Stimulated activated CD8-positive, alpha-beta memory T cell treated with anti-CD3 and anti-CD28 coated beads, Interleukin-7, amount 100 ng/mL, for 1 hour (primary cell): ENCODE results near the gene FNDC3B.

Source experiments
- DNase-seq, 2 donors: peaks; one replicate each; pipeline ENCODE4 v3.0.0-alpha.2; 2020; ENCODE audit warnings: low read depth in 2 of 2

Gene FNDC3B

DNA sequence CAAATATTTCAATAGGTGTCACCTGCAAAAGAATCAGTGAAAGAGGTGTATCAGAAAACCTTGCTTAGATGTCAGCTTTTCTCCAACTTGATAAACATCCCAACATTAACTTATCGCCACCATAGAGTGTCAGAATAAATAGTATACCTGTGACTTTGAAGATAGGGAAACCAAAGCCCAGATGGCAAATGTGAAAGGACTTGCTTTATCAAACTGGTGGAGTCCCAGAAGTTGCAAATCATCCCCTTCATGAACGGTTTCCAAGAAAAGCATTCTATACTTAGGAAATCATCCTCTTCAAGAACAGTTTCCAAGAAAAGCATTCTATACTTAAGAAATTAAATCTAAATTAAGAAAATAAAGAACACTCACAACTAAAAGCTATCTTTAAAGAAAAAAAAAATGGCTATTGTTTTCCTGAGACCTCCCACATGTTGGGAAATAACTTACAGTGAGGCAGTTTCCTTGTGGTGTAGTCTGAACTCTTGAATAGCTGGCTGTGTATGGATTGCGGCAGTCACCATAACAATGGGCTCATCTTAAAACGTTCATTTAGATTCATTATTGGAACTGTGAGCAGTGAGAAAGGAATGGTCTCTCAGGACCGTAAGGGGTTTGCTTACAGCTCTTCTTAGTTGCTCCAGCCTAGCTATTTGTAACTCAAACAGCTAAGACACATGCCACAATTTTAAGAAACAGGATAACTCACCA, 352.4 kb downstream of the FNDC3B start:
- DNase-seq, result no peak

- DNase-seq, result no peak
Measured at GRCh38 chr3:172394692-172395091, 355.3 kb downstream of the FNDC3B start.

- DNase-seq, result no peak
Measured at GRCh38 chr3:172396400-172396799, 357.0 kb downstream of the FNDC3B start.

- no peak for DNase-seq
Measured at GRCh38 chr3:172397716-172398405, 358.5 kb downstream of the FNDC3B start.

DNA sequence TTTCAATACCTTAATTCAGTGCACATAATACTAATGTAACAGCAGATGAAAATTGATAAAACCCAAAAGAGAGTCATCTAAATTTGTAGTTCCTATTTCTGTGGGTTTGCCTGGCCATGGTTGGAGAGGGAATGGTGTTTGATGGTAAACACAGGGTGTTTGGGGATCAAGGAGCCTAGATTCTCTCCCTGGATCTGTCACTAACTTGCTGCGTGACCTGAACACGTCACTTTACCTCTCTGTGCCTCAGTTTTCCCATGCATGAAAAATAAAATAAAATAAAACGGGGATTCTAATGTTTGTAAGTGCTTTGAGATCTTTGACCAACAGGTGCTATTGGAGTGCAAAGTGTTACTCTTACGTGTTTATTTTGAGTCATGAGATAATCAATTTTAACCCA, 359.1 kb downstream of the FNDC3B start:
- no peak for DNase-seq

- no peak for DNase-seq
Measured at GRCh38 chr3:172402090-172402489, 362.7 kb downstream of the FNDC3B start.

DNA sequence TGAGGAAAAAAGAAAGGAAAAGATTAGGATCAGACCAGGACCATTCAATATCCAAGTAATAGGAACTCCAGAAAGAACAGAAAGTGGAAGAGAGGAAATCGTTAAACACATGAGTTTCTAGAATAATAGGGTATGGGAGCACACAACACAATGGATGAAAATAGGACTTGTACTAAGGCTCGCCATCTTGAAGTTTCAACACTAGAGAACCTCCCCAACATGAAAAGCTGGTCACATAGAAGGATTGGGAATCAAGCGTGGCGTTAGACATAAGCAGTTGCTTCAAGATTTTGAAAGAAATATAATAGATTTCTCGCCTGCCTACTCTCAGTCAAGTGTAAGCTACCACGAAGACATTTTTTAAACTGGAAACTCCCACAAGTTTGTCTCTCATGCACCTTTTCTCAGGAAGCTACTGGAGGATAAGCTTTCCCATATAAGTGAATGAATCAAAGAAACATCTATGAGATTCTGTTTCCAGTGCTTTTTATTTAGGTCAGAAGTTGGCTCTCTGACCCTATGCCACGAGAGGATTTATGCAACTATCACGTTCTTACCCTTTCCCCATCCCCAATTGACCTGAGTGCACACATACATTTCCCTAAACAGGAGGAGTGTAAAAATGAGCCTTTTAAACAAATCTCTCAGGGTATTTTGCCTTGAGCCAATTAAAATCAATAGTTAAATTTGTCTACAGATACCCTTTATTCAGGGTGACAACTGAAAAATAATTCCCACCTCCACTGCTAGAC, 363.7 kb downstream of the FNDC3B start:
- no peak for DNase-seq

DNA sequence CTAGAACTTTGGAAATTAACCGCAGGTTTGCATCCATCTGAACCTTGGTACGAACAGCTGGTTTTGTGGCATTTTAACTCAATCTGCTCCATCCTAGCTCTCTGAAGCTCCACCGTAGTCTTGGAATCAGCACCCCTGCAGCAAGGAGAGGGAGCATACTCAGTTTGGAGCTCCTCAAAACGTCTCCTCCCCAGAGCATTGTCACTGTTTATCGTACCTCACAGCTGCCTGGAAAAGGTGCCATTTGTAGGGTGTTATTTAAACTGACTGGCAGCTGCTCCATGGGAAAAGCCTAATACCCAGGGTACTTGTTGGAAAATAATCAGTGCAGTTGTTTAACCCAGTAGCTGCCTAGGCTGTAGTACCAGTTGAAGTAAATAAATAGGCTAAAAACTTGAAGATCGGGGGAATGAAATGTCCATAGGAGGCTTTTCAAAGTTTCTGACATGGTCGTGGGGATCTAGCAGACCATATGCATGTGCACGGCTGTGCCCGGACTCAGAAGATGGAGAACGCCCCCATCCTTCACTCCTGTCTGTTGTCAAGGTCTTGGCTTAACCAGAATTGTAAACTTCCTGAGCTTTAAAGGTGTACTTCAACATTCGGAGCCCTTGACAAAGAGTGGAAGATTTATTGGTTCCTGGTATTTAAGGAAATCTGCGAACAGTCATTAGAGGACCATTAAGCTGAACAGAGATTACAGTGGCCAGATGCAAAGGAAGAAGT, 365.0 kb downstream of the FNDC3B start:
- no peak for DNase-seq

DNA sequence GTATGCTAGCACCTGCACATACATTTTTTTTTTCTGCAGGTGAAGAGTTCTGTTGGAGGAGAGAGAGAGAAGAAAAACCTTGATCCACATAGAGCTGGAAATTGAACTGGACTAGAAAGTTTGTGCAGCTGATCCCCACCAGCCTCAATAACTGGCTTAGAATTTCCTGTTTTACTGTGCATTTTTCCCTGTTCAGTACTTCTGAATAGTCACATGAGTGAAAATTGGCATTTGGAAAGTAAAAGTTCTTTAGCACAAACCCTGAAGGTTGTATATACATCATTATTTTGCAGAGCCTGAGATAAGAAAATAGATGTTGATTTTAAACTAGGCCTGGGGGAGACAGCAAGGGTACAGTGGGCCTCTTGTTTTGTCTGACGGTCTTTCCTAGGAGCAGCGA, 366.5 kb downstream of the FNDC3B start:
- DNase-seq, result no peak

DNA sequence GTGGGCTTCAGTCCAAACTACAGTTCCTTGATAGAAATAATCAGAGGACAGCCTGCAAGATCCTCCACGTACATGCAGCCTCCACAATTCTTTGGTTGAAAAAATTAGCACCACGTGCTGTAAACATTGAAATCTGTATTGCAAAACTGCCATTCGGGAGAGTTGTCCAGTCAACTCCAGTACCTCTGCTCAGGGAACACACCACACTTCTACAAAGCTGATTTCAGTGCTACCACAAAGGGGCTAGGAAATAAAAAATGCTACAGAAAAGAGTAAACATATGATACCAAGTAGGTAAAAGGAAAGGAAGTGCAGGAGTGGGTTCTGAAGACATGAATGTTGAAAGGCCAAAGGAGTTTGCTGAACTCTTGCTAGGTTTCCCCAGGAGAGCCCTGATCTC, 368.5 kb downstream of the FNDC3B start:
- no peak for DNase-seq

DNA sequence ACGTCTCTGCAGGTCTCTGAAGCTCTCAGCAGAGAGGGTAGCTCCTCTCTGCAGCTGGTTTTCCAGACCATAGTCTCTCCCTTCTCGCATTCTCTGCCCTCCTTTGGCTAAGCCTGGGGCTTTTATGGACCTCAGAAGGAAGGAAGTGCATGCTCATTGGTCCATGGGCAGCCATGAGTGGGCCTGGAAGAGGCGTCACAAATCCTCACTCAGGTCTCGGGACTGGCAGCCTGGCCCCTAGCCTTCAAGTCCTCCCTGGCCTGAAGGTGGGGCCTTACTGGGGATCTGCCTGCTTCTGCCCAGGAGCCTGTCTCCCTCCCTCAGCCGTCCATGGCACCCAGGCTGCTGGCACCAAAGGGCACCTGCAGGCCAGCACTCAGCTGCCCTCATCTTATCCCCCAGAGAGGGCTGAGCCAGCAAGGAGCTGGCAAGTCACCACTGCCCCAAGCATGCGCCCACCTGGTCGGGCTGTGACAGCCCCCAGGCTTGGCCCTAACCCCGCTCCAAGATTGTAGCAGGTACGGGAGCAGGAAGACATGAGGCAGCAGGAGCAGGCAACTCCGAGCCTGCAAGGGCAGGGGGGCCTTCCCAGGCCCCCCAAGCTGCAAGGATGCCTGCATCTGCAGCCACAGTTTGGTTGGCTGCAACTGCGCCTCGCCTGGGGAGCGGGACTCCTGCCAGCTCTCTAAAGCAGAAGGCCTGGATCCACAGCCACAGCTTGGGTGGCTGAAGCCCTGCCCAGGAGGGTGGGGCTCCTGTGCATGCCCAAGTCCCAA, 371.5 kb downstream of the FNDC3B start:
- DNase-seq, result no peak

DNA sequence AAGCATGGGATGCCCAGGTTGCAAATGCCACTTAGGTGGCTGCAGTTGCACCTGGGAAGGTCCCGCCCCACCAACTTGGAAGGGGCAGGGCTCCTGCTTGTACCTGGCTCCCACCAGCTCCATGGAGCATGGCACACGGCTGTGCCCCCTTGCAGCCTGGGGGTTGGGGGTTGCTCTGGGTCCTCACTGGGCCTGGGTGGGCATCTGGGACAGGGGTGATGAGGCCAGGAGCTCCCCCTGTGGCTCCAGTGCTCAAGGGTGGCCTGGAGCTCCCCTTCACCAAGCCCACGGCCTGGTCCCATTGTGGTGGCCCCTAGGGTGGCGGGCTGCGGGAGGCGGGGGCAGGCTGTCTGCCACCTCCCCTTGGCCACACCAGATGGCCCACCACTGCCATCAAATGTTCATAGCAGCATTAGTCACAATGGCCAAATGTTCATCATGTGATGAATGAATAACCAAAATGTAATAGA, 372.1 kb downstream of the FNDC3B start:
- no peak for DNase-seq

DNA sequence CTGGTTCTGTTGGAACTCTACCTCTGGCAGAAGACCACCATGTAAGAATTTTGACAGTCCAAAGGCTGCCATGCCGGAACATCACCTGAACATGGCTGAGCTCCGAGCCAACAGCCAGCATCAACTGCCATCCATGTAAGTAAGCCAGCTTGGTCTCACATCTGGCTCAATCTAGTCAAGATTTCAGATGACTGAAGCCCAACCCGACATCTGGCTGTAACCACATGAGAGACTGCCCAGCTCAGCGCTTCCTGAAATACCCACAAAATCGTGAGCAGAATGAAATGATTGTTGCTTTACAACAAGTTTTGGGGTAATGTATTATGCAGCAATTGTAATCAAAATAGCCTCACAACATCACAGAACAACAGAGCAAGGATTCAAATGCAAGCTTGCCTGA, 375.9 kb downstream of the FNDC3B start:
- no peak for DNase-seq

GRCh38 chr3:172437713-172438112, 398.3 kb downstream of the FNDC3B start:
- DNase-seq, result no peak

DNA sequence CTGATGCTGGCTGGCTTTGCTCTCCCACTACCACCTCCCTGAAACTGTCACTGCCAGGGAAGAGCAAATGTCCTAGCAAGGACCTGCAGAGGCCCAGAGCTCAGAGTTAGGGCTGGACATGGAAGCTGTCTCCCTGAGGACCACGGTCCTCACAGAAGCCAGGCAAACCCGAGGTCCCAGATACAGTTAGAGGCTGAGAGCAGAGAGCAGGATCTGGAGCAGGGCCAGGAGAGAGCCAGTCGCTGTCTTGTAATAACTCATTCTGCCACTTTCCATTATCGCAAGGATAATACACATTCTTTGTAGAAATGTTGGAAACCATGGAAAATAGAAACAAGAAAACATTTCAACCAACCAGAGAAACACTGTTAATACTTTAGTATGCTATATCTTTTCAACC, 398.8 kb downstream of the FNDC3B start:
- DNase-seq, result no peak

DNA sequence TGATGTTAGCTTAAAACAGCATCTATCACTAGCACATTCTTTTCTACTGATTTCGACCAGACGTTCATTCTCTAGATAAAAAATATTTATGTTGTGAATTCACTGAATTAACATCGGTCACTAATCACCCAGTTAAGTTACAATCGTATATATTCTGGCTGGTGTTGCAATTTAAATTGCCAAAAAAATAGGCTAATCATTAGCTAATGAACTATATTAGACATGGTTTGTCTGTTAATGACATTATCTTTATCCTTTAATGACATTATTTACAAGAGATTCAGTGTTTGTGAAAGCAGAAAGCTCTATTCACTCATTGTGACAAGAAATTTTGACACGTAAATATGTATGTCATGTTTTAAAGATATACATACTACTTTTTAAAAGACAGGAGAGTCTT, 402.2 kb downstream of the FNDC3B start:
- no peak for DNase-seq

- no peak for DNase-seq
Measured at GRCh38 chr3:172442606-172443005, 403.2 kb downstream of the FNDC3B start.

DNA sequence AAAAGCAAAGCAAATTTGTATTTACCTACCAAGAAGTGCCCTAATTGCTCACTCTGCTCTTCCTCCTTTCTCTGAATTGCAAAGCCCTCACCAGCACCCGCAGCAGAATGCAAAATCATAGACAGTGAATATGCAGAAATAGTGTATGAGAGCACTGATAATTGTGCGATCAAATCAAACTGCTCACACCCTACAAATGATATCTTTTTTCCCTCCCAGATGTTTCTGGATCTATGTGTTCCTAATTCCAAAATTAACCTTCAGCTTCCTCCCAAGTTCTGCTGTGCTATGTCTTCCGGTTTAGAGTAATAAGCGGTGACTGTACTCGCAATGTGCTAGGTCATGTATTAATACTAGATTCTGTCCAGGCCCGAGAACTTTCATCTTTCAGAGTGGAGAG, 405.4 kb downstream of the FNDC3B start:
- DNase-seq, result no peak

DNA sequence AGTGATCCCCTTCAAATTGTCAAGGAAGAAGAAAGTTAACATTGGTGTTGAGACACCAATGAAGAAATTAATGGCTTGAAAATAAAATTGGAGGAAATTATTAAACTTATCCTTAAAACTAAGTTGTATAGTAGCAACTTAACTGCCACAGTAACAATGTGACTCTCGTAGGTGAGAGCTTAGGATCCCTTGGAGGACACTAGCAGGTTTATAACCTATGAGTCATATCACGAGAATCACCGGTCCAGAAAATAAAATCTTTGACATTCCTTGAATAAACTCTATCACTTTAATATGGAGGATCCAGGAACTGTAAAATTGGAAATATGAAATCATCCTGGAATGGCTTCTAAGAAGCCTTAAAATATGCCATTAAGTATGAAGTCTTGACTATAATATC, 406.8 kb downstream of the FNDC3B start:
- DNase-seq, result no peak

- no peak for DNase-seq
Measured at GRCh38 chr3:172447611-172448579, 408.5 kb downstream of the FNDC3B start, which contains the start of gene GHSR. GHSR (minus strand) TSS chr3:172448456; CDS start chr3:172448413, 43 bp downstream.
